WTC11 (cell line): ENCODE measurements around the gene SART3. TPM values are rescaled to one million over a fixed set of nuclear protein-coding genes. Genes with fewer than 3 reads are reported as not detected.

Experiments
- ATAC-seq: fragments of 200-7000 bp; cut with Tn5 transposase; 2 replicates; pipeline ENCODE4 v1.10.0; 2021; ENCODE audit warnings: mild to moderate bottlenecking, moderate library complexity
- CTCF ChIA-PET: fragments of 300-600 bp; sonication (Branson Sonifier 250); formaldehyde crosslinking; loops from one replicate; lab custom pipeline; 2021; ENCODE audit warnings: antibody characterized with exemption; lab: Charles Lee
- POLR2A ChIA-PET: fragments of 350-600 bp; sonication (Branson Sonifier 250); formaldehyde crosslinking; loops from one replicate; lab custom pipeline; 2021; ENCODE audit warnings: antibody characterized with exemption; lab: Charles Lee
- DNase-seq: peaks from one replicate; pipeline ENCODE4 v3.0.0; 2021; ENCODE audit warnings: low spot score
- H3K27ac Mint-ChIP-seq: 2 replicates; pipeline ENCODE4 v1.8.0; 2021; ENCODE audit warnings: mixed read lengths
- H3K27me3 Mint-ChIP-seq: 2 replicates; pipeline ENCODE4 v1.8.0; 2021; ENCODE audit warnings: low read depth, mild to moderate bottlenecking, moderate library complexity, mixed read lengths
- H3K36me3 Mint-ChIP-seq: 2 replicates; pipeline ENCODE4 v1.8.0; 2021; ENCODE audit warnings: mixed read lengths
- H3K4me1 Mint-ChIP-seq: 2 replicates; pipeline ENCODE4 v1.8.0; 2022; ENCODE audit warnings: mixed read lengths
- H3K4me3 Mint-ChIP-seq: 2 replicates; pipeline ENCODE4 v1.8.0; 2021; ENCODE audit warnings: mild to moderate bottlenecking, moderate library complexity, mixed read lengths
- H3K9me3 Mint-ChIP-seq: 2 replicates; pipeline ENCODE4 v1.8.0; 2021; ENCODE audit warnings: mixed read lengths
- ETV6 ChIP-seq: sonication (generic); formaldehyde crosslinking; IDR thresholded peaks from 2 replicates; pipeline ENCODE4 v1.8.1; 2022; ENCODE audit warnings: mild to moderate bottlenecking, missing genetic modification reagents
- FOXJ3 ChIP-seq: sonication (generic); formaldehyde crosslinking; IDR thresholded peaks from 2 replicates; pipeline ENCODE4 v1.9.0; 2021; ENCODE audit warnings: missing genetic modification reagents, mild to moderate bottlenecking, borderline replicate concordance
- FOXP1 ChIP-seq: sonication (generic); formaldehyde crosslinking; IDR thresholded peaks from 2 replicates; pipeline ENCODE4 v1.8.0; 2022; ENCODE audit warnings: missing genetic modification reagents, mild to moderate bottlenecking, moderate library complexity, borderline replicate concordance
- GTF2I ChIP-seq: fragments of 250-450 bp; sonication (Bioruptor Pico); conservative IDR thresholded peaks from 2 replicates; pipeline ENCODE4 v1.4.0; 2021; ENCODE audit warnings: mild to moderate bottlenecking
- NR1H2 ChIP-seq: sonication (generic); formaldehyde crosslinking; IDR thresholded peaks from 2 replicates; pipeline ENCODE4 v1.9.0; 2021; ENCODE audit warnings: mild to moderate bottlenecking, moderate library complexity, missing genetic modification reagents
- NR2C2 ChIP-seq: sonication (generic); formaldehyde crosslinking; IDR thresholded peaks from 2 replicates; pipeline ENCODE4 v1.8.0; 2022; ENCODE audit warnings: mild to moderate bottlenecking, missing genetic modification reagents
- RELA ChIP-seq: sonication (generic); formaldehyde crosslinking; IDR thresholded peaks from 2 replicates; pipeline ENCODE4 v1.8.1; 2022; ENCODE audit warnings: missing genetic modification reagents, mild to moderate bottlenecking, borderline replicate concordance
- SOX15 ChIP-seq: fragments of 250-450 bp; sonication (Bioruptor Pico); IDR thresholded peaks from 2 replicates; pipeline ENCODE4 v1.9.0; 2021; ENCODE audit warnings: mild to moderate bottlenecking
- TCF7 ChIP-seq: sonication (generic); formaldehyde crosslinking; IDR thresholded peaks from 2 replicates; pipeline ENCODE4 v1.8.0; 2022; ENCODE audit warnings: mild to moderate bottlenecking, low read depth, missing genetic modification reagents, moderate library complexity
- total RNA-seq: library from RNA; stranded (reverse); gene quantifications from 3 replicates; pipeline ENCODE4 v1.2.3, GENCODE V29; 2021
- TF ChIP-seq, protein P1 (sequence below): fragments of 250-450 bp; sonication (Bioruptor Pico); IDR thresholded peaks from 2 replicates; pipeline ENCODE4 v1.9.0; 2021; ENCODE audit warnings: mild to moderate bottlenecking, borderline replicate concordance
- TF ChIP-seq, protein P2 (sequence below): sonication (generic); formaldehyde crosslinking; IDR thresholded peaks from 2 replicates; pipeline ENCODE4 v1.8.1; 2022; ENCODE audit warnings: mild to moderate bottlenecking, missing genetic modification reagents, moderate library complexity, borderline replicate concordance
- TF ChIP-seq, protein P3 (sequence below): fragments of 250-450 bp; sonication (Bioruptor Pico); IDR thresholded peaks from 2 replicates; pipeline ENCODE4 v2.1.2; 2022; ENCODE audit warnings: mild to moderate bottlenecking, moderate library complexity
- TF ChIP-seq, protein P4 (sequence below): sonication (generic); formaldehyde crosslinking; conservative IDR thresholded peaks from 2 replicates; pipeline ENCODE4 v1.8.1; 2023; ENCODE audit warnings: mild to moderate bottlenecking, low read depth, missing genetic modification reagents, moderate library complexity
- TF ChIP-seq, protein P5 (sequence below): fragments of 250-450 bp; sonication (Bioruptor Pico); IDR thresholded peaks from 2 replicates; pipeline ENCODE4 v1.9.0; 2021; ENCODE audit warnings: mild to moderate bottlenecking
- TF ChIP-seq, protein P6 (sequence below): sonication (generic); formaldehyde crosslinking; IDR thresholded peaks from 2 replicates; pipeline ENCODE4 v1.8.1; 2023; ENCODE audit warnings: mild to moderate bottlenecking, moderate library complexity, missing genetic modification reagents

SART3 gene
- total RNA-seq, 1 experiment from 2014 or later = 91.2 TPM

DNA sequence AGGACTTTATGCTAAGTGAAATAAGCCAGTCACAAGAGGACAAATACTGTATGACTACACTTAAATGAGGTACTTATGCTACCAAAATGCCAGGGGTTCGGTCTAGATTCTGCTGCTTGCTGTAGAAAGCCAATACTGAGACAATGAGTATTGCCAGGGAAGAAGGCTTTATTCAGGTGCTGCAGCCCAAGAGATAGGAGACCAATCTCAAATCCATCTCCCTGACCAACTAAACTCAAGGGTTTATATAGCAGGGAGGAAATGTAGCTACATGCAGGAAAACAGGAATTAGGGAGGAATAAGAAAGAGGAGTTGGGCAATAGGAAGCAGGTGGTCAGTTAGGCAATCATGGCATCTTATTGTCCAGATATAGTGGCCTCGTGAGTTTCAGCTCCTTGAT lies 58.1 kb downstream of the SART3 start:
- no peak overlapping the region for H3K4me3 Mint-ChIP-seq
- peaks cover 23% of the 10 kb centered on the region for H3K36me3 Mint-ChIP-seq
- ChIA-PET CTCF (no interaction called here), POLR2A (no interaction called here)
- peaks cover 42% of the 10 kb centered on the region for H3K9me3 Mint-ChIP-seq
- peaks cover 11% of the 10 kb centered on the region for H3K27me3 Mint-ChIP-seq
- H3K27ac Mint-ChIP-seq = no peak overlapping the region
- ATAC-seq = no peak
- H3K4me1 Mint-ChIP-seq = peaks cover 5% of the 10 kb centered on the region
- no peak for DNase-seq
- TF ChIP-seq, protein P1, sequence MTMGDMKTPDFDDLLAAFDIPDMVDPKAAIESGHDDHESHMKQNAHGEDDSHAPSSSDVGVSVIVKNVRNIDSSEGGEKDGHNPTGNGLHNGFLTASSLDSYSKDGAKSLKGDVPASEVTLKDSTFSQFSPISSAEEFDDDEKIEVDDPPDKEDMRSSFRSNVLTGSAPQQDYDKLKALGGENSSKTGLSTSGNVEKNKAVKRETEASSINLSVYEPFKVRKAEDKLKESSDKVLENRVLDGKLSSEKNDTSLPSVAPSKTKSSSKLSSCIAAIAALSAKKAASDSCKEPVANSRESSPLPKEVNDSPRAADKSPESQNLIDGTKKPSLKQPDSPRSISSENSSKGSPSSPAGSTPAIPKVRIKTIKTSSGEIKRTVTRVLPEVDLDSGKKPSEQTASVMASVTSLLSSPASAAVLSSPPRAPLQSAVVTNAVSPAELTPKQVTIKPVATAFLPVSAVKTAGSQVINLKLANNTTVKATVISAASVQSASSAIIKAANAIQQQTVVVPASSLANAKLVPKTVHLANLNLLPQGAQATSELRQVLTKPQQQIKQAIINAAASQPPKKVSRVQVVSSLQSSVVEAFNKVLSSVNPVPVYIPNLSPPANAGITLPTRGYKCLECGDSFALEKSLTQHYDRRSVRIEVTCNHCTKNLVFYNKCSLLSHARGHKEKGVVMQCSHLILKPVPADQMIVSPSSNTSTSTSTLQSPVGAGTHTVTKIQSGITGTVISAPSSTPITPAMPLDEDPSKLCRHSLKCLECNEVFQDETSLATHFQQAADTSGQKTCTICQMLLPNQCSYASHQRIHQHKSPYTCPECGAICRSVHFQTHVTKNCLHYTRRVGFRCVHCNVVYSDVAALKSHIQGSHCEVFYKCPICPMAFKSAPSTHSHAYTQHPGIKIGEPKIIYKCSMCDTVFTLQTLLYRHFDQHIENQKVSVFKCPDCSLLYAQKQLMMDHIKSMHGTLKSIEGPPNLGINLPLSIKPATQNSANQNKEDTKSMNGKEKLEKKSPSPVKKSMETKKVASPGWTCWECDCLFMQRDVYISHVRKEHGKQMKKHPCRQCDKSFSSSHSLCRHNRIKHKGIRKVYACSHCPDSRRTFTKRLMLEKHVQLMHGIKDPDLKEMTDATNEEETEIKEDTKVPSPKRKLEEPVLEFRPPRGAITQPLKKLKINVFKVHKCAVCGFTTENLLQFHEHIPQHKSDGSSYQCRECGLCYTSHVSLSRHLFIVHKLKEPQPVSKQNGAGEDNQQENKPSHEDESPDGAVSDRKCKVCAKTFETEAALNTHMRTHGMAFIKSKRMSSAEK (CRISPR knock-in tag) = no peak
- TF ChIP-seq ETV6 (CRISPR knock-in tag) = no peak
- TF ChIP-seq, protein P2, sequence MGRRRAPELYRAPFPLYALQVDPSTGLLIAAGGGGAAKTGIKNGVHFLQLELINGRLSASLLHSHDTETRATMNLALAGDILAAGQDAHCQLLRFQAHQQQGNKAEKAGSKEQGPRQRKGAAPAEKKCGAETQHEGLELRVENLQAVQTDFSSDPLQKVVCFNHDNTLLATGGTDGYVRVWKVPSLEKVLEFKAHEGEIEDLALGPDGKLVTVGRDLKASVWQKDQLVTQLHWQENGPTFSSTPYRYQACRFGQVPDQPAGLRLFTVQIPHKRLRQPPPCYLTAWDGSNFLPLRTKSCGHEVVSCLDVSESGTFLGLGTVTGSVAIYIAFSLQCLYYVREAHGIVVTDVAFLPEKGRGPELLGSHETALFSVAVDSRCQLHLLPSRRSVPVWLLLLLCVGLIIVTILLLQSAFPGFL (CRISPR knock-in tag) = no peak
- TF ChIP-seq GTF2I (CRISPR knock-in tag) = no peak
- TF ChIP-seq, protein P3, sequence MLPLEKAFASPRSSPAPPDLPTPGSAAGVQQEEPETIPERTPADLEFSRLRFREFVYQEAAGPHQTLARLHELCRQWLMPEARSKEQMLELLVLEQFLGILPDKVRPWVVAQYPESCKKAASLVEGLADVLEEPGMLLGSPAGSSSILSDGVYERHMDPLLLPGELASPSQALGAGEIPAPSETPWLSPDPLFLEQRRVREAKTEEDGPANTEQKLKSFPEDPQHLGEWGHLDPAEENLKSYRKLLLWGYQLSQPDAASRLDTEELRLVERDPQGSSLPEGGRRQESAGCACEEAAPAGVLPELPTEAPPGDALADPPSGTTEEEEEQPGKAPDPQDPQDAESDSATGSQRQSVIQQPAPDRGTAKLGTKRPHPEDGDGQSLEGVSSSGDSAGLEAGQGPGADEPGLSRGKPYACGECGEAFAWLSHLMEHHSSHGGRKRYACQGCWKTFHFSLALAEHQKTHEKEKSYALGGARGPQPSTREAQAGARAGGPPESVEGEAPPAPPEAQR = no peak

DNA sequence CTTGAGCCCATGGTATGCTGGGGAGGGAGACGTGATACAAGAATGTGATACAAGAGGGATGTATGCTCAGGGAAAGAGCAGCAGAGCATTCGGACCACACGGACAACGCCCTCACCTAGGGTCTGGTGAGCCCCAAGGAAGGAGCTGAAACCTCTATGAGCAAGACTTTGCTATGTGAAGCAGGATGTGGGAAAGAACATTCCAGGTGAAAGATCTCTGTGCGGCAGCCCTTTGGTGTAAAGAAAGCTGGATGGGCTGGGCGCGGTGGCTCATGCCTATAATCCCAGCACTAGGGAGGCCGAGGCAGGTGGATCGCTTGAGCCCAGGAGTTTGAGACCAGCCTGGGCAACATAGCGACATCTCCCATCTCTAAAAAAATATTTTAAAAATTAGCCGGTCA lies 62.8 kb downstream of the SART3 start:
- no peaks in the 10 kb centered on the region for H3K4me1 Mint-ChIP-seq
- peaks cover 4% of the 10 kb centered on the region for H3K27me3 Mint-ChIP-seq
- peaks cover 28% of the 10 kb centered on the region for H3K9me3 Mint-ChIP-seq
- DNase-seq (no peak), ATAC-seq (no peak)
- H3K27ac Mint-ChIP-seq = no peak overlapping the region
- CTCF ChIA-PET = interaction anchor here (1.8 kb wide), 1 partner anchor 505 kb away, joined by 6 read pairs; no protein-coding TSS in a partner anchor
- POLR2A ChIA-PET = no interaction called here
- H3K36me3 Mint-ChIP-seq = peaks cover 11% of the 10 kb centered on the region
- no peak overlapping the region for H3K4me3 Mint-ChIP-seq
- TF ChIP-seq, protein P4, sequence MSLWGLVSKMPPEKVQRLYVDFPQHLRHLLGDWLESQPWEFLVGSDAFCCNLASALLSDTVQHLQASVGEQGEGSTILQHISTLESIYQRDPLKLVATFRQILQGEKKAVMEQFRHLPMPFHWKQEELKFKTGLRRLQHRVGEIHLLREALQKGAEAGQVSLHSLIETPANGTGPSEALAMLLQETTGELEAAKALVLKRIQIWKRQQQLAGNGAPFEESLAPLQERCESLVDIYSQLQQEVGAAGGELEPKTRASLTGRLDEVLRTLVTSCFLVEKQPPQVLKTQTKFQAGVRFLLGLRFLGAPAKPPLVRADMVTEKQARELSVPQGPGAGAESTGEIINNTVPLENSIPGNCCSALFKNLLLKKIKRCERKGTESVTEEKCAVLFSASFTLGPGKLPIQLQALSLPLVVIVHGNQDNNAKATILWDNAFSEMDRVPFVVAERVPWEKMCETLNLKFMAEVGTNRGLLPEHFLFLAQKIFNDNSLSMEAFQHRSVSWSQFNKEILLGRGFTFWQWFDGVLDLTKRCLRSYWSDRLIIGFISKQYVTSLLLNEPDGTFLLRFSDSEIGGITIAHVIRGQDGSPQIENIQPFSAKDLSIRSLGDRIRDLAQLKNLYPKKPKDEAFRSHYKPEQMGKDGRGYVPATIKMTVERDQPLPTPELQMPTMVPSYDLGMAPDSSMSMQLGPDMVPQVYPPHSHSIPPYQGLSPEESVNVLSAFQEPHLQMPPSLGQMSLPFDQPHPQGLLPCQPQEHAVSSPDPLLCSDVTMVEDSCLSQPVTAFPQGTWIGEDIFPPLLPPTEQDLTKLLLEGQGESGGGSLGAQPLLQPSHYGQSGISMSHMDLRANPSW (CRISPR knock-in tag) = no peak
- TF ChIP-seq, protein P5, sequence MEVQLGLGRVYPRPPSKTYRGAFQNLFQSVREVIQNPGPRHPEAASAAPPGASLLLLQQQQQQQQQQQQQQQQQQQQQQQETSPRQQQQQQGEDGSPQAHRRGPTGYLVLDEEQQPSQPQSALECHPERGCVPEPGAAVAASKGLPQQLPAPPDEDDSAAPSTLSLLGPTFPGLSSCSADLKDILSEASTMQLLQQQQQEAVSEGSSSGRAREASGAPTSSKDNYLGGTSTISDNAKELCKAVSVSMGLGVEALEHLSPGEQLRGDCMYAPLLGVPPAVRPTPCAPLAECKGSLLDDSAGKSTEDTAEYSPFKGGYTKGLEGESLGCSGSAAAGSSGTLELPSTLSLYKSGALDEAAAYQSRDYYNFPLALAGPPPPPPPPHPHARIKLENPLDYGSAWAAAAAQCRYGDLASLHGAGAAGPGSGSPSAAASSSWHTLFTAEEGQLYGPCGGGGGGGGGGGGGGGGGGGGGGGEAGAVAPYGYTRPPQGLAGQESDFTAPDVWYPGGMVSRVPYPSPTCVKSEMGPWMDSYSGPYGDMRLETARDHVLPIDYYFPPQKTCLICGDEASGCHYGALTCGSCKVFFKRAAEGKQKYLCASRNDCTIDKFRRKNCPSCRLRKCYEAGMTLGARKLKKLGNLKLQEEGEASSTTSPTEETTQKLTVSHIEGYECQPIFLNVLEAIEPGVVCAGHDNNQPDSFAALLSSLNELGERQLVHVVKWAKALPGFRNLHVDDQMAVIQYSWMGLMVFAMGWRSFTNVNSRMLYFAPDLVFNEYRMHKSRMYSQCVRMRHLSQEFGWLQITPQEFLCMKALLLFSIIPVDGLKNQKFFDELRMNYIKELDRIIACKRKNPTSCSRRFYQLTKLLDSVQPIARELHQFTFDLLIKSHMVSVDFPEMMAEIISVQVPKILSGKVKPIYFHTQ (CRISPR knock-in tag) = no peak
- TF ChIP-seq, protein P6, sequence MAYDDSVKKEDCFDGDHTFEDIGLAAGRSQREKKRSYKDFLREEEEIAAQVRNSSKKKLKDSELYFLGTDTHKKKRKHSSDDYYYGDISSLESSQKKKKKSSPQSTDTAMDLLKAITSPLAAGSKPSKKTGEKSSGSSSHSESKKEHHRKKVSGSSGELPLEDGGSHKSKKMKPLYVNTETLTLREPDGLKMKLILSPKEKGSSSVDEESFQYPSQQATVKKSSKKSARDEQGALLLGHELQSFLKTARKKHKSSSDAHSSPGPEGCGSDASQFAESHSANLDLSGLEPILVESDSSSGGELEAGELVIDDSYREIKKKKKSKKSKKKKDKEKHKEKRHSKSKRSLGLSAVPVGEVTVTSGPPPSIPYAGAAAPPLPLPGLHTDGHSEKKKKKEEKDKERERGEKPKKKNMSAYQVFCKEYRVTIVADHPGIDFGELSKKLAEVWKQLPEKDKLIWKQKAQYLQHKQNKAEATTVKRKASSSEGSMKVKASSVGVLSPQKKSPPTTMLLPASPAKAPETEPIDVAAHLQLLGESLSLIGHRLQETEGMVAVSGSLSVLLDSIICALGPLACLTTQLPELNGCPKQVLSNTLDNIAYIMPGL (CRISPR knock-in tag) = no peak
- no peak for TF ChIP-seq NR1H2 (CRISPR knock-in tag)
- TF ChIP-seq FOXP1 (CRISPR knock-in tag) = no peak
- TF ChIP-seq NR2C2 (CRISPR knock-in tag) = no peak
- TF ChIP-seq SOX15 = no peak
- TF ChIP-seq, protein P1 (CRISPR knock-in tag) = no peak
- no peak for TF ChIP-seq GTF2I (CRISPR knock-in tag)
- TF ChIP-seq FOXJ3 (CRISPR knock-in tag) = no peak
- no peak for TF ChIP-seq RELA (CRISPR knock-in tag)
- TF ChIP-seq TCF7 (CRISPR knock-in tag) = no peak
